ENCODE measurements around the gene JOSD1.
A peak's percentile ranks its signal among the peaks of the same experiment; 100 is the strongest.

The JOSD1 gene

DNA sequence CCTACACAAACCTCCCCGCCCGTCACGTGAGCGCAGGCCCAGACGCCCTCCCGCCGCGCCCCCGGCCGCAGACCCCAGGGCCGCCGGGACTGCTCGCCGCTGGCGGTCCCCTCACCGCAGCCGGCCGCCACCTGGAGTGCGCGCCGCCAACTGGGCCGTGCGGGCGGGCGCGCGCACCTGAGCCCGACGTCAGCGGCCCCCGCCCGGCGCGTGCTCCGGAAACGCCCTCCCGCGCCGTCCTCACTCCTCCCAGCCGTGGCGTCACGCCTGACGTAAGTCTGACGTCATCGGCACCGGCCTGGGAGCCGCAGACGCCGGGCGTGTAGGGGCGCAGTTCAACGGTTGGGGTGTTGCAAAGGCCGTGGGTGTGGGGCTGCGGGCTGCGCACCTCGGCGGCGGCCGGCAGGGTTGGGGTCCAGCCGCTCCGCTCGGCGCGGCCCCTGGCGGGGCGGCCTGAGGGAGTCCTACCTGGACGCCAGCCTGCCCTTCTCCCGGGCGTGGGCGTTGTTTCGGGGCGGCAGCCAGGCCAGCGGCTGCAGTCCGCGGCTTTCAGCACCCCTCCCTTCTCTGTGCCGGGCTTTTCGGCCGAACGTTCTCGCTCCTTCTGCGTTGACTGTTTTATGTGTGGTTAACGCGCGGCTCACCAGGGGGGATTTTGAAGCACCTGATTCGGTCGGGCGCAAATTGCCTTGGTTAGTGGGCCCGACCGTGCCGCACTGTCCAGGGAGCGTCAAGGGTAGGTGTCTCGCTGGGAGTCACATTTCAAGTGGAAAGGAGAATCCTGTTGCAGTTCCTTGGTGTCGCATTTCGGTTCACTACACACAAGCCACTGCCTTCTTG, at the start of gene JOSD1:
TSS of gene JOSD1 (minus strand) at position 155 of the 840 bp plus-strand sequence. CDS start 956 bp downstream, outside the sequence.
- DNase-seq = peak; percentile 88 to 98 (median 96)

DNA sequence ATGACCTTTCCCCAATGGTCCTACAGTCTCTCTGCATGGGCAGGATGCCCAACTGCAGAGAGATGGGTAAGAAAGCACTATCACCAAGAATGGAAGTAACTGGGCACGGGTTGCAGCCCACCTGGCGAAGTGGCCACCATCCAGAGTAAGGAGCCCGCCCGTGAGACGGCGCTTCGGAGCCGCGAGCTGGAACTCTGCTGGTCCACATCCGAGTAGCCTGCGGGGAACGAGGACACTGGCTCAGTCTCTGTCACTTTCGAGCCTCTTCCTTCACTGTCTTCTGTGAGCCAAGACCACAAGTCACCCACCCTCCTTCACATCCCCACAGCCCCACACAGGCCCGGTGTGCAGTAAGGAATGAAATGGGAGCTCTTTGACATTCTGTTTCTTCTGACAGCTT, 49.4 kb upstream of the JOSD1 start:
- no peak for DNase-seq

DNA sequence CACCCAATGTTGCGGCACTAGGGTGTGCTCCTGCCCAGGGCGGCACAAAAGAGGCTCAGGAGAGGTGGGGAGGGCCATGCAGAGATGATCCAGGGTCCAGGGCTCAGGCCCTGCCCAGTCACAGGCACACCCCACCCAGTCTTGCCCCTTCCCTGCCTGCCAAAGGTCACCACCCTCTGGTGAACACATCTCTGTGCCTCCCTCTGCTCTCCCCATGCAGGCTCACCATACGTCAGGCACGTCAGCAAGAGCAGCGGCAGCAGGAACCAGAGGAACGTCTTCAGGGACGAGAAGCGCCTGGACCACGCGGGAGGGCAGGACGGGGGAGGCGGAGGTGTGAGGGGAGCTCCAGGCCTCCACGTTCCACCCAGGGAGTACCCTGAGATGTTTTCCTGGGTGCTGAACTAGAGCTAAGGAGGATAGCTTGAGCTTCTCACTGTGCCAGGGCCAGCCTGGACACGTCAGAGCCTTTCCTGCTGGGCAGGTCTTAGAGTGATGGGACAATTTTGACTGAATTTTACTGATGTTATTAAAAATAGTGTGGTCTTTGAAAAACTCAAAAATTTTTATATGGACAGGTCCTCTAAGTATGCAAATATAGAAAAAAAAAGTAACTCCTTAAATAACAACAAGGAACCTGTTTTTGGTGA, 47.9 kb upstream of the JOSD1 start:
- no peak for DNase-seq

- DNase-seq = no peak
These were observed 45.1 kb upstream of the JOSD1 start for GRCh38 chr22:38745676-38746460.

GRCh38 chr22:38744981-38745380, 44.2 kb upstream of the JOSD1 start:
- no peak for DNase-seq

GRCh38 chr22:38742176-38742942, 41.6 kb upstream of the JOSD1 start:
- DNase-seq = no peak

DNA sequence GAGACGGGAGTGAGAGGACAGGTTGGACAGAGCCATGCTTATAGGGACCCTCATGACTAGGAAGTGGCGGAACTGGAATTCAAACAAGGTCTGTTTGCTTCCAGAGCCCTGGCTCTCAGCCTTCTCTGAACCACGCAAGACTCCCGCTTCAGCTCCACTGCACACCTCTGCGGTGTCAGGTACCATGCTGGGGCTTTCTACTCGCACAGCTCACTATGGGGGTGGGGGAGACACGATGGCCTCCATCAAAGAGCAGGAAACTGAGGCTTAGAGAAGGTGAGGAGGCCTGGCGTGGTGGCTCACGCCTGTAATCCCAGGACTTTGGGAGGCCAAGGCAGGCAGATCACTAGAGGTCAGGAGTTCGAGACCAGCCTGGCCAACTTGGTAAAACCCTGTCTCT, 40.8 kb upstream of the JOSD1 start:
- DNase-seq = no peak

DNA sequence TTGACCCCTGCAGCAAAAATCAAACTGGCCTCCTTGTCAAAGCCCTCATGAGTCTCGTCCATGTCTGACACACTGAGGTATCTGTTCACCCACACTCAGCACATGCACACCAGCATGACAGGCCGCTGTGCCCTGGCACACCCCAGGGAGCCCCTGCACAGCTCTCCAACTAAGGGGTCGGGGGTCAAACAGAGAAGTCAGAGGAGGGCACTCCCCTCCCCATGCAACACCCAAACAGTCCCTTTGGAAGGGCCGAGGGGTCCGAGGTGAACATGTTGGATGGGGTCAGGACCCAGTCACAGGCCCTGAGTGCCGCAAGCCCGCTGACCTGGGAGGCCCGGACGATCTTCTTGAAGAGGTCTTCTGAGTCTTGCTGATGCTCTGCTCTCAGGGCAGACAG, 40.4 kb upstream of the JOSD1 start:
- no peak for DNase-seq

GRCh38 chr22:38740754-38741153, 40.0 kb upstream of the JOSD1 start:
- no peak for DNase-seq

DNA sequence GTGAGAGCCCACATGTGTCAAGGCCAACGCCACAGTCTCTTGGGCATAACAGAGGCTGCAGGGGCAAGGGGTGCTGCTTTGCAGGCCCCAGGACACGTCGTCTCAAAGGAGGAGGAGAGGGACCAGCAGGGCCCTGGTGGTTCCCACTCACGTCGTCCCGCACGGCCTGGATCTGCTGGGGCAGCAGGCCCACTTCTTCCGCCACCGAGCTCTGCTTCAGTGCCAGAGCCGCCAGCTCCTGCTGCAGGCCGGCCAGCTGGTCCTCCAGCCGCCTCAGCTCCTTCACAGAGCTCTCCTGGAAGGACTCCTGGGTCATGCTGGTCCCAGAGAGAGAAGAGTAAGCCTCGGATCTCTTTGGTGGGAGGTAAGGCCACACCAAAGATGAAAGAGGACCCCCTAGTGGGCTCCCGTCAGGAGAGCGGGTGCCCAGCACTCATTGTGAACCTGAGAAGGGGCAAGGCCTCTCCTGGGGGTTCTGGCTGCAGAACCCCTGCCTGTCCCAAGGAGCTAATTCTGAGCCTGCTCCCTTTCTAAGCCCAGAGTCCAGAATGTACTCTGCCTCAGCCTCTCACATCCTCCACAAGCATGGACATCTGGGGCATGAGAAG, 39.5 kb upstream of the JOSD1 start:
- DNase-seq = no peak

DNA sequence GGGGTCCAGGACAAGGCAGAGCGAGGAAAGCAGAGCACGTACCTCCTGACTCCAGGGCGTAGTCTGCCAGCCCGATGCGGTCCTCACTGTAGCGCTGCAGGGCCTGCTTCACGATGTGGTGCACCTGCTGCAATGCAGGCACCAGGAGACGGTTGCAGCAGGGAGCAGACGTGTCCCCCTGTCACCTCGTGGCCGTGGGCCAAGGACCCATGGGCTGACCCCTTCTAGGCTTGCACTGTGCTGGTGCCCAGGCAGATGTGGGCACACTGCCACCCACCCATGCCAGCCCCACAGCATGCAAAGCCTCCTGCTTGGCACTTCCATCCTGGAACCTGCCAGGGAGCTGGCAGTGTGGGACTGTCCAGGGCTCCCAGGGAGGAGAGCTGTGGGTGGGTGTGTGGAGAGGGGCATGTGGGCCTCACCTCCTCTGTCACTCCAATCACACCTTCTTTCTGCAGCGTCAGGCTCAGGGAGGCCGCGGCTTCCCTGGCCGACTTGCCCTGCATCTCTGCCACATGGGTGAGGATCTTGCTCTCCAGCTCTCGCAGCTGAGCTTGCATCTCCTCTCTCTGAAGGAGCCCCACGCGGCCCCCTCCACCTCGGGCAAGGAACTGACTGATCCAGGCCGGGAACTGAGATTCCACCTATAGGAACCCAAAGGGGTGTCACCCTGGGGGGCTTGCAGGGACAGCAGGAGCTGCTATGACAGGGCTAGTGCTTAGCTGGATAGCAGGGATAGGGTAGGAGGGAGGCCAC, 38.7 kb upstream of the JOSD1 start:
- DNase-seq = no peak

DNA sequence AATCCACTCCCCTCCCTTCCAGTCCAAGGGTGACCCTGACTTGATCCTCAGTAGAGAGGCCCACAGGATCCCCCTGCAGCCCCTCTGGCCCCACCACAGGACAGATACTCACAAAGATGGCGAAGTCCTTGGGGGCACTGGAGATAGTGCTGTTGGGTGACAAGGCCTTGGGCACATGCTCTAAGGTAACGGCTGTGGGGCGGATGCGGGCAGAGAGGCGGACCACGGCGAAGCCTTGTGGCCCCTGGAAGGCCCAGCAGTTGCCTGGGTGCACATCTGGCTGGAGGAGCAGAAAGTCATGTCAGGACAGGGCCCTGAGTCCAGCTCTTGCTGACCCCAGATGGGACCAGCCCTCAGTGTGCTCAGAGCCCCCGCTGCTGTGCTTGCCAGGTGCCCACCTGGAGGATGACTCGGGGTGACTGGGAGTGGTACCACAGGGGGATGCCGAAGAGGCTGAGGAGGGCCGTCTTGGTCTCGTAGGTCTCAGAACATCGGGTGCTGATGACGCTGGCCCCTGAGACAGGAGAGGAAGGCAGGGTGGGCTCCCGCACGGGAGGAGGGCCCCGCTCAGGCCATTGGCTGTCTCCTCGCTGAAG, 37.8 kb upstream of the JOSD1 start:
- DNase-seq = no peak

DNA sequence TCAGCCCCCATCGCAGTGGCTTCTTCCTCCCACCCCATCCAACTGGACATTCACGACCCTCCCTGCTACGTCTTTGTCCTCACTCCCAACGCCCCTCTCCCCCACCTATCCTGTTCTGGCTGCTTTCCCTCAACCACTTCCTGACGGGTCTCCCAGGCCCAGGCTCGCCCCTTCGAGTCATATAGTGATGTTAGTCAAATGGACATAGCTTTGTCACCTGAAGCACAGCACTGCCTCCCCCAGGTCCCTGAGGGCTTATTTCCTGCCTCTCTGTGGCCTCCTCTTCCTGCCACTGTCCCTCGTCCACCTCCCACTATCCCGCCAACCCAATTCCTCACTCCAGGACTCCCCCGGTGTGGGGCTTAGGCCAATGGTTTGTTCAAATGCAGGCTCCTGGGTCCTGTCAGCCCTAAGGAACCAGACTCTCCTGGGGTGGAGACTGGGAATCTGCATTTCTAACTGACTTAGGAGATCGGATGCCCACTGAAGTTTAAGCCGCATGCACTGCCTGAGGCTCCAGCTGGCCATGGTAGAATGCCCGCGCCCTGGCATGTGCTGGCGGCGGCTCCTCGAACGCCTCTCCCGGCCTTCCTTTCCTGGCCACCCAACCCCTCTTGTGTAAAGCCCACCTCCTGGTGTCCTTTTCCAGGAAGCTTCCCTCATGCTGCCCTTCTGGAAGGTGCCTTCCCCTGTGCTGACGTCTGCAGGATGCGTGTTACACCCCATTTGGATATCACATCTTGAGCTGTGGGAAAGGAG, 36.7 kb upstream of the JOSD1 start:
- no peak for DNase-seq

DNA sequence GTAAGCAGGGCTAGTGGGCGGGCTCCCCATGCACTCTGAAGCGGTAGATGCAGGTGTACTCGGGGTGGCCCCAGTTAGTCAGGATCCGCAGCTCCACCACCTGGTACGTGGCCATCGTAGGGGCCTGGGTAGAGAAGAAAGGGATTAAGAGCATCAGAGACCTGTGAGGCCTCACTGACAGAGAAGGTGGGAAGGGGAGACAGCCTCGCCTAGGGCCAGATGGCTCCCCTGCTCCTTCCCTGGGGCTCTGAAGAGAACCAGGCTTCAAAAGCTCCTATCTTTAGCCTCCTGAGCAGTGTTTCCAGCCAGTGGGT, 35.5 kb upstream of the JOSD1 start:
- DNase-seq = no peak

- DNase-seq = no peak
These were observed 34.9 kb upstream of the JOSD1 start for GRCh38 chr22:38735465-38736256.

DNA sequence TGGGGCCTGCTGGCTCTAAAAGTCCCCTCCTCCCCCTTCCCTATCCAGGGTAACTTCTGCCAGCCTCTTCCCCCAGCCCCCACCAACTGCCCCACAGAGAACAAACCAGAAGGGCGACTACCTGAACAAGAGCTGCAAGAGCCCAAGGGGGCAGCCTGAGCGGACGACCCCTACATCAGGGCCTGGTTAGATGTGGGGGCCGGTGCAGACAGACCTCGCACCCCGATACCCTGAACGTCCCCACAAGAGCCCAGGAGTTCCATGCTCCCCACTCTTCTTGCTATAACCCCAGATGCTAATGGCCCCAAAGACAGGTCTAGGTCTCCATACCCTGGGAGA, 34.4 kb upstream of the JOSD1 start:
- no peak for DNase-seq

DNA sequence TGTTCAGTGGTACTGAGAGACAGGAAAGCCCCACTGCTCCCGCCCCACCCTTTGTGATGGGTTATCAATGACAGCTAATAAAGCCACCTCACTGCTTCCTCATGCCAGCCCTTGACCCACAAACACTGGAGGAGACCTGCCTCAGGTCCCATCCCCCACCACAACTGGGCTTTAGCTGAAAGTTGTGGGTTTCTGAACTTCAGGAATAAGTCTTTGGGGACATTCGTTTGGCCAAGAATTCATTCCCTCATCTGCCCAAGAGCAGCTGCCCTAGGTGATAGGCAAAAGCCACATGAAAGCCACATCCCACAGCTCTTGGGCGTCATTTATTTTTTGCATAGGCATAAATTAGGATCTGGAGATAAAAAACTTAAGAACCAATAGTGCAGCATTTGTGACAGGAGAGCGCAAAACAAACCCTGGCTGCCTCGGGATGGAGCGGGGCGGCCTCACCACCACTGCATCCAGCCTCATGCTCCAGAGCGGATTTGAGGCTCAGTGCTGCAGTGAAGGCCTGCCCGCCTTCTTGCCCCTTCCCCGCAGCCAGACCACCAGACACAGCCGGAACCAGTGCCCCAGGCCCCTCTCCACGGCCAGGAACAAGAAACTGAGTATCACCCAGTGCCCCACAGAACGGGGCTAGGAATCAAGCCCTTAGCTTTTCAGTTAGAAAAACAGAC, 33.8 kb upstream of the JOSD1 start:
- DNase-seq = no peak

DNA sequence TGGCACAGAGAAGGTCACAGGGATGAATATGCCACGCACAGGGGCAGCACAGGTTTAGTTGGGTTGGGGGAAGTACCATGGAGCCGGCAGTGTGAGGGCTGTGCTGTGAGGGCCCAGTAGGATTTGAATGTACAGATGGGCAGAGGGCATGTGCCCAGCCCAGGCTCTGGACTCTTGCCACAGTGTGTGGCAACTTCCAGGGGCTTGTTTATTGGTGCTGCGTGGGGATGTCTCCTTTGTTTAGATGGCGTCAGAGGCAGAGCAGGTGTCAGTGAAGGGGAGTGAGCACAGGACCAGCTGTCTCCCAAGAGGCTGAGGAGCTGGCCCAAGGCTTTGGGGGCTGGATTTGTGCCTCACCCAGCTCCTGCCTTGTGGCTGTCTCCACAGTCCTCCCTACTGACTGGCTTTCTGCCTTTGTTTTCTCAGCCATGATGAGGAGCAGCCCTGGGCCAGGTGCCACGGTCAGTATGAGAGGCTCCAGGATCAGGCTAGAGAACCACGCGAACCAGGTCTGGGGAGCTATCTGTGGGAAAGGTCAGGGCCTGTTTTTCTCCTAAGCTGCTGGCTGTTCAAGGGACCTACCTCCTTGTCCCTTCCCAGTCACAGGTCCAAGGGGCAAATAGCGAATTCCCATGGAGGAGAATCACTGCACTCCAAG, 33.1 kb upstream of the JOSD1 start:
- DNase-seq = no peak

GRCh38 chr22:38733329-38733723, 32.6 kb upstream of the JOSD1 start:
- DNase-seq = peak in 1 of 4 experiments; percentile 55

All from activated naive CD4-positive, alpha-beta T cell (primary cell).